ENCODE data around the gene AP2A2. TPM values are rescaled to one million over a fixed set of nuclear protein-coding genes. Genes with fewer than 3 reads are reported as not detected.
A peak's percentile ranks its signal among the peaks of the same experiment; 100 is the strongest.

AP2A2 gene
- total RNA-seq, 1 experiment from 2014 or later, result 123 TPM

GRCh38 chr11:961921-962320, 36.3 kb downstream of the AP2A2 start:
- DNase-seq (ENCODE audit: low read depth, low spot score) (no peak), ATAC-seq (no peak)
- in situ Hi-C loops (cut with HindIII; ENCODE audit: low pct_unique_long_range_greater_than_20kb, low sequenced_read_pairs), result no loop called here
- intact Hi-C loops (cut with micrococcal nuclease; ENCODE audit: unreplicated experiment), result no loop called here
- BruUV-seq (replicated peaks), result TSS peak; percentile 47
- H3K4me3 ChIP-seq (ENCODE audit: low read depth in 2 of 2, low read length in 2 of 2), result no peak overlapping the region
- POLR2A ChIA-PET, result no interaction called here
- no peaks in the 10 kb centered on the region for H3K9me3 ChIP-seq (ENCODE audit: control insufficient read depth, insufficient read depth, low read depth, low read length)
- CTCF ChIA-PET, result no interaction called here
- H3K4me1 ChIP-seq (ENCODE audit: control insufficient read depth, insufficient read depth, low read length), result no peaks in the 10 kb centered on the region; the same call in 1 of the 2 replicates
- TF ChIP-seq REST (IDR thresholded peaks at IDR 0.05; ENCODE audit: insufficient read depth in 1 of 2, low read depth in 2 of 2, low read length in 1 of 2), result no peak
- TF ChIP-seq CTCF (IDR thresholded peaks at IDR 0.05), result no peak
- TF ChIP-seq TCF7L2 (IDR thresholded peaks at IDR 0.05; ENCODE audit: low read depth, low read length), result no peak
- H3K27ac ChIP-seq (ENCODE audit: low read length), result no peak overlapping the region
- H3K36me3 ChIP-seq (ENCODE audit: control insufficient read depth, insufficient read depth, low read length), result peaks cover 5% of the 10 kb centered on the region
- H3K27me3 ChIP-seq (ENCODE audit: control insufficient read depth, insufficient read depth, low read length), result no peaks in the 10 kb centered on the region

GRCh38 chr11:962688-963087, 37.0 kb downstream of the AP2A2 start:
- Histone ChIP-seq H3K4me3 (ENCODE audit: low read depth in 2 of 2, low read length in 2 of 2) (no peak overlapping the region), H3K9me3 (ENCODE audit: control insufficient read depth, insufficient read depth, low read depth, low read length) (no peaks in the 10 kb centered on the region), H3K4me1 (ENCODE audit: control insufficient read depth, insufficient read depth, low read length) (no peaks in the 10 kb centered on the region; the same call in 1 of the 2 replicates), H3K27me3 (ENCODE audit: control insufficient read depth, insufficient read depth, low read length) (no peaks in the 10 kb centered on the region), H3K27ac (ENCODE audit: low read length) (no peak overlapping the region), H3K36me3 (ENCODE audit: control insufficient read depth, insufficient read depth, low read length) (peaks cover 5% of the 10 kb centered on the region)
- ChIA-PET POLR2A (no interaction called here), CTCF (interaction anchor here (0.7 kb wide), 1 partner anchor 79 kb away, joined by 4 read pairs; no protein-coding TSS in a partner anchor)
- TF ChIP-seq REST (IDR thresholded peaks at IDR 0.05; ENCODE audit: insufficient read depth in 1 of 2, low read depth in 2 of 2, low read length in 1 of 2) (no peak), TCF7L2 (IDR thresholded peaks at IDR 0.05; ENCODE audit: low read depth, low read length) (no peak), POLR2AphosphoS5 (IDR thresholded peaks at IDR 0.05; ENCODE audit: low read depth, low read length) (no peak), CTCF (IDR thresholded peaks at IDR 0.05) (no peak), SIN3A (IDR thresholded peaks at IDR 0.05; ENCODE audit: borderline replicate concordance, insufficient read depth, low read depth, low read length) (no peak)
- ATAC-seq (no peak), DNase-seq (ENCODE audit: low read depth, low spot score) (no peak)
- intact Hi-C loops (cut with micrococcal nuclease; ENCODE audit: unreplicated experiment), result no loop called here
- in situ Hi-C loops (cut with HindIII; ENCODE audit: low pct_unique_long_range_greater_than_20kb, low sequenced_read_pairs), result no loop called here
- no TSS peak for BruUV-seq (replicated peaks)
